ENCODE measurements around the gene PGR. TPM values are rescaled to one million over a fixed set of nuclear protein-coding genes. Genes with fewer than 3 reads are reported as not detected.

PGR gene
- total RNA-seq, 3 donors from 2014 or later: 0.49 to 5.5 (median 0.92) TPM

- no peaks in the 10 kb centered on the region for H3K9me3 ChIP-seq
- no peak for TF ChIP-seq CTCF (IDR thresholded peaks at IDR 0.05)
- intact Hi-C loops (cut with DNase I, micrococcal nuclease): no loop called here
- H3K4me1 ChIP-seq (ENCODE audit: low read depth): no peaks in the 10 kb centered on the region
- no peak for DNase-seq
- no peak overlapping the region for H3K4me3 ChIP-seq
- no peaks in the 10 kb centered on the region for H3K36me3 ChIP-seq (ENCODE audit: low read depth)
- ATAC-seq: no peak
Observed at GRCh38 chr11:101082813-101083212, 46.8 kb downstream of the PGR start.

- Histone ChIP-seq H3K4me1 (ENCODE audit: low read depth) (no peaks in the 10 kb centered on the region), H3K9me3 (no peaks in the 10 kb centered on the region), H3K4me3 (no peak overlapping the region), H3K36me3 (ENCODE audit: low read depth) (no peaks in the 10 kb centered on the region)
- no peak for DNase-seq
- intact Hi-C loops (cut with DNase I, micrococcal nuclease): no loop called here
- no peak for ATAC-seq
- TF ChIP-seq CTCF (IDR thresholded peaks at IDR 0.05): no peak
Observed at GRCh38 chr11:101063706-101064105, 65.9 kb downstream of the PGR start.

GRCh38 chr11:101061606-101062005 is 68.0 kb downstream of the PGR start:
- intact Hi-C loops (cut with DNase I, micrococcal nuclease): no loop called here
- ATAC-seq (no peak), DNase-seq (no peak)

GRCh38 chr11:101059331-101059730 is 70.3 kb downstream of the PGR start:
- Histone ChIP-seq H3K4me1 (ENCODE audit: low read depth) (no peaks in the 10 kb centered on the region), H3K9me3 (no peaks in the 10 kb centered on the region), H3K36me3 (ENCODE audit: low read depth) (no peaks in the 10 kb centered on the region), H3K4me3 (no peak overlapping the region)
- no peak for DNase-seq
- intact Hi-C loops (cut with DNase I, micrococcal nuclease): no loop called here
- ATAC-seq: no peak
- TF ChIP-seq CTCF (IDR thresholded peaks at IDR 0.05): no peak

More at GRCh38 chr11:101061606-101062005, 68.0 kb downstream of the PGR start:
- no peak for TF ChIP-seq CTCF (IDR thresholded peaks at IDR 0.05)
- no peaks in the 10 kb centered on the region for H3K36me3 ChIP-seq (ENCODE audit: low read depth)
- H3K4me3 ChIP-seq: no peak overlapping the region
- no peaks in the 10 kb centered on the region for H3K9me3 ChIP-seq
- no peaks in the 10 kb centered on the region for H3K4me1 ChIP-seq (ENCODE audit: low read depth)

- no peak for TF ChIP-seq CTCF (IDR thresholded peaks at IDR 0.05)
- Histone ChIP-seq H3K9me3 (no peaks in the 10 kb centered on the region), H3K4me3 (no peak overlapping the region), H3K36me3 (ENCODE audit: low read depth) (no peaks in the 10 kb centered on the region), H3K4me1 (ENCODE audit: low read depth) (no peaks in the 10 kb centered on the region)
- ATAC-seq (no peak), DNase-seq (no peak)
- intact Hi-C loops (cut with DNase I, micrococcal nuclease): no loop called here
Observed at GRCh38 chr11:101053492-101053891, 76.1 kb downstream of the PGR start.

GRCh38 chr11:101051677-101052076 is 77.9 kb downstream of the PGR start:
- intact Hi-C loops (cut with DNase I, micrococcal nuclease): no loop called here
- no peak for TF ChIP-seq CTCF (IDR thresholded peaks at IDR 0.05)
- no peaks in the 10 kb centered on the region for H3K4me1 ChIP-seq (ENCODE audit: low read depth)
- H3K4me3 ChIP-seq: no peak overlapping the region
- no peaks in the 10 kb centered on the region for H3K9me3 ChIP-seq
- DNase-seq (no peak), ATAC-seq (no peak)
- H3K36me3 ChIP-seq (ENCODE audit: low read depth): no peaks in the 10 kb centered on the region
